Thyroid gland (tissue), 4 donors: ENCODE data around the gene C3orf49. TPM values are rescaled to one million over a fixed set of nuclear protein-coding genes. Genes with fewer than 3 reads are reported as not detected.
A peak's percentile ranks its signal among the peaks of the same experiment; 100 is the strongest.

Experiments
- DNase-seq, 2 donors: peaks; one replicate each; pipeline ENCODE4 v3.0.0-alpha.2; 2019
- H3K27ac ChIP-seq, 3 donors: fragments of 200-600 bp; sonication (generic); 1 replicate in 2 of 3; 2 replicates in 1 of 3; pipeline ENCODE4 v1.5.1; 2016 to 2019; ENCODE audit warnings: mild to moderate bottlenecking in 1 of 3, moderate library complexity in 1 of 3
- H3K27me3 ChIP-seq: fragments of 200-600 bp; sonication (generic); one replicate; pipeline ENCODE4 v1.5.1; 2019
- H3K36me3 ChIP-seq, 2 donors: fragments of 200-600 bp; sonication (generic); one replicate each; pipeline ENCODE4 v1.5.1; 2016 to 2019
- H3K4me1 ChIP-seq, 2 donors: fragments of 200-600 bp; sonication (generic); one replicate each; pipeline ENCODE4 v1.5.1; 2017 to 2019
- H3K4me3 ChIP-seq, 3 donors: fragments of 200-600 bp; sonication (generic); replicated peaks in 1 of 3; 1 replicate in 2 of 3; 2 replicates in 1 of 3; pipeline ENCODE4 v1.5.1; 2016; ENCODE audit warnings: mild to moderate bottlenecking in 1 of 3
- H3K9me3 ChIP-seq: fragments of 200-600 bp; sonication (generic); one replicate; pipeline ENCODE4 v1.5.1; 2017
- POLR2A ChIP-seq, 2 donors: fragments of 450-650 bp; IDR thresholded peaks; one replicate each; pipeline ENCODE4 v1.6.1; 2017; ENCODE audit warnings: antibody characterized with exemption in 2 of 2, mild to moderate bottlenecking in 2 of 2, moderate library complexity in 1 of 2
- WGBS, 2 donors: methylation state at CpG; one replicate each; pipeline ENCODE4 v1.1.5; 2017; 5-methylcytosine and 5-hydroxymethylcytosine counted together
- intact Hi-C: fragments of 100-400 bp; cut with DNase I; formaldehyde crosslinking; loops from one replicate; pipeline ENCODE4 v1.15.1; 2023
- total RNA-seq, 4 donors: library from RNA; depleted of rRNA; stranded (reverse); fragments of >200 nt; gene quantifications; one replicate each; pipeline ENCODE4 v1.2.3, GENCODE V29; 2016
- TF ChIP-seq, protein P1 (sequence below), 6 experiments: fragments of 200-600 bp in 3 of 6; fragments of 450-650 bp in 3 of 6; sonication (generic) in 3 of 6; IDR thresholded peaks; one replicate each; pipeline ENCODE4 v1.5.1; 2016 to 2019; ENCODE audit warnings: antibody characterized with exemption in 6 of 6, mild to moderate bottlenecking in 2 of 6, inconsistent platforms in 1 of 6, moderate library complexity in 1 of 6

The C3orf49 gene
- total RNA-seq, 4 donors from 2014 or later: not detected

DNA sequence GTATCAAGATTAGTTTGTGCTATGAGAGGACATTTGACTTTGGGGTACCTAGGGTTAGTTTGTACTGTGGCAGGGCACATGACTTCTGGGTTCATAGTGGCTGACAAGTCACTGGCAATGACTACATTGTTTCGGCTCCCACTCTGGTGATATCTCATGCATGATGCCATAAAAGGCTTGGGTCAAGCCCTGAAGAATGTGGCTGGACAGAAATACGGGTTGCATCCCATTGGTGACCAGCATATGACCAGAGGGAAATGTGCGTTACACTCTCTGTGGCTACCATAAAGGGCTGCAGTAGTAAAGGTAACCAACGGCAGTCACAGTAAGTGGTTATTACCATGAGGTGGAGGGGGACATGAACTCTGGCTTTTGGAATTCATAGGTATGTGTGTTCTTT, 26.1 kb downstream of the C3orf49 start:
- no peak for DNase-seq
- Histone ChIP-seq H3K4me1 (peaks cover 13 to 15% of the 10 kb centered on the region in 2 donors), H3K9me3 (no peaks in the 10 kb centered on the region), H3K27me3 (no peaks in the 10 kb centered on the region), H3K27ac (no peak overlapping the region), H3K36me3 (no peaks in the 10 kb centered on the region), H3K4me3 (no peak overlapping the region)
- 89 to 96% methylated on average over 4 of the region's 4 CpGs for WGBS, 2 donors
- intact Hi-C loops: no loop called here
- TF ChIP-seq, protein P1, sequence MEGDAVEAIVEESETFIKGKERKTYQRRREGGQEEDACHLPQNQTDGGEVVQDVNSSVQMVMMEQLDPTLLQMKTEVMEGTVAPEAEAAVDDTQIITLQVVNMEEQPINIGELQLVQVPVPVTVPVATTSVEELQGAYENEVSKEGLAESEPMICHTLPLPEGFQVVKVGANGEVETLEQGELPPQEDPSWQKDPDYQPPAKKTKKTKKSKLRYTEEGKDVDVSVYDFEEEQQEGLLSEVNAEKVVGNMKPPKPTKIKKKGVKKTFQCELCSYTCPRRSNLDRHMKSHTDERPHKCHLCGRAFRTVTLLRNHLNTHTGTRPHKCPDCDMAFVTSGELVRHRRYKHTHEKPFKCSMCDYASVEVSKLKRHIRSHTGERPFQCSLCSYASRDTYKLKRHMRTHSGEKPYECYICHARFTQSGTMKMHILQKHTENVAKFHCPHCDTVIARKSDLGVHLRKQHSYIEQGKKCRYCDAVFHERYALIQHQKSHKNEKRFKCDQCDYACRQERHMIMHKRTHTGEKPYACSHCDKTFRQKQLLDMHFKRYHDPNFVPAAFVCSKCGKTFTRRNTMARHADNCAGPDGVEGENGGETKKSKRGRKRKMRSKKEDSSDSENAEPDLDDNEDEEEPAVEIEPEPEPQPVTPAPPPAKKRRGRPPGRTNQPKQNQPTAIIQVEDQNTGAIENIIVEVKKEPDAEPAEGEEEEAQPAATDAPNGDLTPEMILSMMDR (IDR thresholded peaks at IDR 0.05): no peak
- no peak for TF ChIP-seq POLR2A (IDR thresholded peaks at IDR 0.05)

DNA sequence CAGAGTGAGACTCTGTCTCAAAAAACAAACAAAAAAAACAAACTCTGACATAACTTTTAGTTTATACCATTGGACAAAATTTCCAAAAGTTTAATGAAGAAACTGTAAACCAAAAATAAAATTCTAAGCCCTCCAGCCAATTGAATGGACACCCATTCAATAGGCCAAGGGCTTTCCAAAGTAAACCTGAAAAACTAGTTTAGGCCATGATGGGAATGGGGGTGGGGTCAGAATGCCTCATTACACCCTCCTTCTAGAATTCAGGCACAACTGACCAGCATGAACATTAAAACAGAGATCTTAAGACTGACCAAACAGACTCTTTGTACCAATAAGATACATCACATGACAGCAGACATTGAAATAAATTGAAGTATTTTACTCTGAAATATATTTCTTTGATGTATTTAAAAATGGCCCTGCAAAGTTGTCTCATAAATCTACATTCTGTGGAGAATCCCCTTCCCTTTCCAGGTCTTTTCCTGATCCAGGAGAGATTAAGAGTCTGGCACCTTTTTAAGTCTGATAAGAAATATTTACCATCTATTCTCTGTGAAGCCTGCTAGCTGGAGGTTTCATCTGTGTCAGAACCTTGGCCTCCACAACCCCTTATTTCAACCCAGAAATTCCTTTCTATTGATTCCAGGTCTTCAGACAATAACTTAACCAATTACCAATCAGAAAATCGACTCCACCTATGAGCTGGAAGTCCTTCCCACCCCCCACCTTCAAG, 28.8 kb downstream of the C3orf49 start:
- H3K4me1 ChIP-seq: peaks cover 13 to 15% of the 10 kb centered on the region in 2 donors
- intact Hi-C loops: no loop called here
- H3K36me3 ChIP-seq: no peaks in the 10 kb centered on the region
- TF ChIP-seq POLR2A (IDR thresholded peaks at IDR 0.05): no peak
- TF ChIP-seq, protein P1 (IDR thresholded peaks at IDR 0.05): no peak
- H3K27ac ChIP-seq: peak overlapping the region in 2 of 3 donors; percentile 1 to 30
- no peak overlapping the region for H3K4me3 ChIP-seq
- 66 to 83% methylated on average over 1 of the region's 1 CpG for WGBS, 2 donors
- H3K27me3 ChIP-seq: no peaks in the 10 kb centered on the region
- peak; percentile 61 to 63 for DNase-seq
- H3K9me3 ChIP-seq: no peaks in the 10 kb centered on the region

DNA sequence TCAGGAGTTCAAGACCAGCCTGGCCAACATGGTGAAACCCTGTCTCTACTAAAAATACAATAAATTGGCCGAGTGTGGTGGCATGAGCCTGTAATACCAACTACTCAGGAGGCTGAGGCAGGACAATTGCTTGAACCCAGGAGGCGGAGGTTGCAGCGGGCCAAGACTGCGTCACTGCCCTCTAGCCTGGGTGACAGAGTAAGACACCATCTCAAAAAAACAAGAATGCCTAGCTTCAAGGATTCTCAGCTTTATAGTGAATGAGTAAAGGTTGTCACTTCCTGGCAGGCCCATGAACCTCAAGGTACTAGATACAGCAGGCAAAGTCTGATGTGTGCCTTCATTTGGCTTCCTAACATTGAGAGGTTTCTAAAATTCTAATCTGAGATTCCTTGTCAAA, 30.1 kb downstream of the C3orf49 start:
- H3K36me3 ChIP-seq: no peaks in the 10 kb centered on the region
- no peak overlapping the region for H3K27ac ChIP-seq
- DNase-seq: no peak
- H3K27me3 ChIP-seq: no peaks in the 10 kb centered on the region
- TF ChIP-seq, protein P1 (IDR thresholded peaks at IDR 0.05): no peak
- no peak for TF ChIP-seq POLR2A (IDR thresholded peaks at IDR 0.05)
- intact Hi-C loops: no loop called here
- 95 to 96% methylated on average over 4 of the region's 4 CpGs for WGBS, 2 donors
- H3K9me3 ChIP-seq: no peaks in the 10 kb centered on the region
- peaks cover 13 to 15% of the 10 kb centered on the region in 2 donors for H3K4me1 ChIP-seq
- H3K4me3 ChIP-seq: no peak overlapping the region

DNA sequence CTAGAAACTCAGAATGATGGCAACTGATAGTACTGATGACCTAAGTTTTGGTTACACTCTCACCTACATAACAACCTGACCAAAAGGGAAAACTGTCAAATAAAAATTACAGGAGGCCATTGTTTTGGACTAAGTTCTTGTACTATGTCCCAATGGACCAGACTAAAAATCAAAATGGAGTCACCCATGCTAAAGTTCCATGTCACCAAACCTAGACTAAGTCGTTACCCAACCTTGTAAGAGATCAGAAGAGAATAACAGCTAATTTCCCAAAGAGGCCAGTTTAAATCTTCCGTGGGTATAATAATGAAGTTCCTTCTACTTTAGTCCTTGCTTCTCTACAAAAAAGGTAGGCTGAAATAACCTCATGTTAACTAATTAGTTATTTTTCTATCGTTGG, 32.2 kb downstream of the C3orf49 start:
- Histone ChIP-seq H3K27me3 (no peaks in the 10 kb centered on the region), H3K4me1 (peaks cover 13 to 15% of the 10 kb centered on the region in 2 donors), H3K9me3 (no peaks in the 10 kb centered on the region), H3K27ac (no peak overlapping the region), H3K36me3 (no peaks in the 10 kb centered on the region), H3K4me3 (no peak overlapping the region)
- TF ChIP-seq, protein P1 (IDR thresholded peaks at IDR 0.05): no peak
- no peak for TF ChIP-seq POLR2A (IDR thresholded peaks at IDR 0.05)
- intact Hi-C loops: no loop called here
- no peak for DNase-seq
- 96% methylated on average over 3 of the region's 3 CpGs for WGBS, 2 donors

DNA sequence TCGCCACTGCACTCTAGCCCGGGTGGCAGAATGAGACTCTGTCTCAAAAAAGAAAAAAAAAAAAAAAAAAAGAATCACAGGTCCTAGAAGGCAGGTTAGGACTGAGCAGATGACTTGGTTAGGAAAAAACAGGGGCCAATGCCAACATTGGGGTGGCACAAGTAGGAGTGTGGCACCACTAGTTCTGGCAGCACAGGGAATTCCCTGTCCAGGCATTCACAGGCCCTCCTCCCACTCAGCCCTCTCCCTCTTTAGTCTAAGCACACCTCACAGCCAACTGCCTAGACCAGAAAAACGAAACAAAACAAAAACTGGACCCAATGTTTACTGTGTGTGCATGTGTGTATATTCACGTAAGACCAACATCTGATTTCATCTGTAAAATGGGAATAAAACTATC, 34.0 kb downstream of the C3orf49 start:
- H3K27me3 ChIP-seq: no peaks in the 10 kb centered on the region
- no peak for TF ChIP-seq POLR2A (IDR thresholded peaks at IDR 0.05)
- TF ChIP-seq, protein P1 (IDR thresholded peaks at IDR 0.05): no peak

More for the DNA sequence above, 34.0 kb downstream of the C3orf49 start:
- Histone ChIP-seq H3K4me3 (no peak overlapping the region), H3K9me3 (no peaks in the 10 kb centered on the region), H3K4me1 (peaks cover 0 to 2% of the 10 kb centered on the region in 2 donors), H3K27ac (no peak overlapping the region), H3K36me3 (no peaks in the 10 kb centered on the region)
- intact Hi-C loops: no loop called here
- WGBS, 2 donors: 91 to 92% methylated on average over 4 of the region's 4 CpGs
- peak; percentile 12 to 33 for DNase-seq
